ENCODE measurements around the gene OTUB2.

- TF ChIP-seq EZH2phosphoT487 (IDR thresholded peaks at IDR 0.05; ENCODE audit: insufficient read depth, low read depth) (no peak), EZH2 (IDR thresholded peaks at IDR 0.05; ENCODE audit: insufficient read depth, poor library complexity, severe bottlenecking) (no peak)
Measured at GRCh38 chr14:94025720-94026119, 420 bp upstream of the OTUB2 start.
